Omental fat pad (tissue), 4 donors: ENCODE data around the gene ALDOB. TPM values are rescaled to one million over a fixed set of nuclear protein-coding genes. Genes with fewer than 3 reads are reported as not detected.

Experiments
- ATAC-seq: fragments of 150-250 bp; one replicate; pipeline ENCODE4 v1.9.1; 2016; ENCODE audit warnings: mild to moderate bottlenecking, moderate library complexity; ENCODE audit not compliant: low FRiP score
- DNase-seq: peaks from one replicate; pipeline ENCODE4 v3.0.0-alpha.2; 2019; ENCODE audit warnings: low spot score
- CTCF ChIP-seq, 3 donors: fragments of 450-650 bp; IDR thresholded peaks; one replicate each; pipeline ENCODE4 v1.5.1; 2016 to 2017; ENCODE audit warnings: antibody characterized with exemption in 3 of 3, mild to moderate bottlenecking in 3 of 3, moderate library complexity in 2 of 3
- total RNA-seq, 4 donors: library from RNA; depleted of rRNA; stranded (reverse); fragments of >200 nt; gene quantifications; one replicate each; pipeline ENCODE4 v1.1.0, GENCODE V29; 2016

The ALDOB gene
- total RNA-seq, 4 donors from 2014 or later, result 0.38 TPM; not detected in 3

GRCh38 chr9:101449071-101449721, 13.6 kb upstream of the ALDOB start:
- DNase-seq (peak; percentile 47), ATAC-seq (peak; percentile 97)
- TF ChIP-seq CTCF (IDR thresholded peaks at IDR 0.05), result no peak

- ATAC-seq (no peak), DNase-seq (no peak)
- no peak for TF ChIP-seq CTCF (IDR thresholded peaks at IDR 0.05)
These were observed 13.1 kb upstream of the ALDOB start for GRCh38 chr9:101448680-101449070.

GRCh38 chr9:101446732-101447131, 11.2 kb upstream of the ALDOB start:
- DNase-seq (no peak), ATAC-seq (no peak)
- TF ChIP-seq CTCF (IDR thresholded peaks at IDR 0.05), result no peak

- ATAC-seq (no peak), DNase-seq (no peak)
- no peak for TF ChIP-seq CTCF (IDR thresholded peaks at IDR 0.05)
These were observed 9.9 kb upstream of the ALDOB start for GRCh38 chr9:101445353-101446029.

GRCh38 chr9:101443364-101443771, 7.8 kb upstream of the ALDOB start:
- ATAC-seq (no peak), DNase-seq (no peak)

GRCh38 chr9:101442736-101443135, 7.2 kb upstream of the ALDOB start:
- ATAC-seq, result no peak
- no peak for DNase-seq
- no peak for TF ChIP-seq CTCF (IDR thresholded peaks at IDR 0.05)

More at GRCh38 chr9:101443364-101443771, 7.8 kb upstream of the ALDOB start:
- no peak for TF ChIP-seq CTCF (IDR thresholded peaks at IDR 0.05)

GRCh38 chr9:101442318-101442717, 6.7 kb upstream of the ALDOB start:
- no peak for TF ChIP-seq CTCF (IDR thresholded peaks at IDR 0.05)
- DNase-seq (no peak), ATAC-seq (no peak)
